ENCODE results near the gene RAMP2.

Gene RAMP2

DNA sequence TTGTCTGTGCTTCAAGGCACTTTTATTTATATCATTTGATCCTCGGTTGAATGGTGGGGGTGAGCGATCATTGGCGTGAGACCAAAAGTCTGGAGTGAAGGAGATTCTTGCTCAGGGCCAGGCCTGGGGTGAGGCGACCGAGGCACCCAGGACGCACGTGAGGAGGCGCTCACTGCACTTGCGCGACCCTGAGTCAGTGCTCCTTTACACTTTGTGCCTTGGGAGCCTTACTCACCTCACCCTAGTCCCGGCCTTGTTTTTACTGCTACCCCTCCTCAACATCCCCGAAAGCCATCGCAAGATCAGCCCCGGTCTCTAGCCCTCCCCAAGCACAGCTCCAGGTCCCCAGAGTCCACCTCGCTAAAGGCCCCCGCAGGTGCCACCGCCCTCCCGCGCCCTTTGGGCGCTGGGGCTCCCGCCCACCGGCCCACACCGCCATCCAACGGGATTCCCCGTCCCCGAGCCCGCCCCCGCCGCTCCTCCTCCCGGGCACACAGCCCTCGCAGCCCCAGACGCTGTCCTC, 16.7 kb upstream of the RAMP2 start (continued):
- TF ChIP-seq ZNF138 (tag by site-specific recombination; IDR thresholded peaks at IDR 0.05; ENCODE audit: borderline replicate concordance) (no peak), BCL11B (tag by site-specific recombination; IDR thresholded peaks at IDR 0.05; ENCODE audit: low read depth) (no peak), ZNF561 (tag by site-specific recombination; IDR thresholded peaks at IDR 0.05; ENCODE audit: borderline replicate concordance) (no peak), ZNF354C (tag by site-specific recombination; IDR thresholded peaks at IDR 0.05; ENCODE audit: borderline replicate concordance, low read depth) (no peak), MYNN (tag by site-specific recombination; IDR thresholded peaks at IDR 0.05; ENCODE audit: borderline replicate concordance) (no peak), ZNF324 (tag by site-specific recombination; IDR thresholded peaks at IDR 0.05) (peak; percentile 68; the same call in 1 of the 2 replicates), ZFHX2 (tag by site-specific recombination; conservative IDR thresholded peaks at IDR 0.05) (peak; percentile 88), ZNF133 (tag by site-specific recombination; IDR thresholded peaks at IDR 0.05) (no peak), SCRT1 (tag by site-specific recombination; IDR thresholded peaks at IDR 0.05; ENCODE audit: borderline replicate concordance) (no peak), ZNF391 (tag by site-specific recombination; IDR thresholded peaks at IDR 0.05; ENCODE audit: borderline replicate concordance, low read depth) (no peak), ZNF112 (tag by site-specific recombination; IDR thresholded peaks at IDR 0.05) (no peak), SETDB1 (IDR thresholded peaks at IDR 0.05; ENCODE audit: insufficient read length, low read length) (no peak), ZNF175 (tag by site-specific recombination; IDR thresholded peaks at IDR 0.05) (no peak), ZFP37 (tag by site-specific recombination; IDR thresholded peaks at IDR 0.05) (0 out of 2 replicates have a peak, but pooled peaks have one; percentile 23), ZNF560 (tag by site-specific recombination; IDR thresholded peaks at IDR 0.05; ENCODE audit: borderline replicate concordance) (no peak), ZNF48 (tag by site-specific recombination; IDR thresholded peaks at IDR 0.05) (no peak), ZNF558 (tag by site-specific recombination; IDR thresholded peaks at IDR 0.05) (no peak), KLF10 (tag by site-specific recombination; IDR thresholded peaks at IDR 0.05) (no peak), ZNF24 (tag by site-specific recombination; IDR thresholded peaks at IDR 0.05) (no peak), SP2 (tag by site-specific recombination; IDR thresholded peaks at IDR 0.05) (peak; percentile 78), ZNF701 (tag by site-specific recombination; IDR thresholded peaks at IDR 0.05) (no peak), ZNF776 (tag by site-specific recombination; IDR thresholded peaks at IDR 0.05; ENCODE audit: borderline replicate concordance) (no peak), ZBTB20 (tag by site-specific recombination; IDR thresholded peaks at IDR 0.05) (peak; percentile 23; the same call in 1 of the 2 replicates), TRIM28 (IDR thresholded peaks at IDR 0.05; ENCODE audit: borderline replicate concordance, low read length) (no peak)
- TF ChIP-seq, protein P1, sequence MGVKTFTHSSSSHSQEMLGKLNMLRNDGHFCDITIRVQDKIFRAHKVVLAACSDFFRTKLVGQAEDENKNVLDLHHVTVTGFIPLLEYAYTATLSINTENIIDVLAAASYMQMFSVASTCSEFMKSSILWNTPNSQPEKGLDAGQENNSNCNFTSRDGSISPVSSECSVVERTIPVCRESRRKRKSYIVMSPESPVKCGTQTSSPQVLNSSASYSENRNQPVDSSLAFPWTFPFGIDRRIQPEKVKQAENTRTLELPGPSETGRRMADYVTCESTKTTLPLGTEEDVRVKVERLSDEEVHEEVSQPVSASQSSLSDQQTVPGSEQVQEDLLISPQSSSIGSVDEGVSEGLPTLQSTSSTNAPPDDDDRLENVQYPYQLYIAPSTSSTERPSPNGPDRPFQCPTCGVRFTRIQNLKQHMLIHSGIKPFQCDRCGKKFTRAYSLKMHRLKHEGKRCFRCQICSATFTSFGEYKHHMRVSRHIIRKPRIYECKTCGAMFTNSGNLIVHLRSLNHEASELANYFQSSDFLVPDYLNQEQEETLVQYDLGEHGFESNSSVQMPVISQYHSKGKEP (tag by site-specific recombination; IDR thresholded peaks at IDR 0.05) = no peak
- TF ChIP-seq, protein P2, sequence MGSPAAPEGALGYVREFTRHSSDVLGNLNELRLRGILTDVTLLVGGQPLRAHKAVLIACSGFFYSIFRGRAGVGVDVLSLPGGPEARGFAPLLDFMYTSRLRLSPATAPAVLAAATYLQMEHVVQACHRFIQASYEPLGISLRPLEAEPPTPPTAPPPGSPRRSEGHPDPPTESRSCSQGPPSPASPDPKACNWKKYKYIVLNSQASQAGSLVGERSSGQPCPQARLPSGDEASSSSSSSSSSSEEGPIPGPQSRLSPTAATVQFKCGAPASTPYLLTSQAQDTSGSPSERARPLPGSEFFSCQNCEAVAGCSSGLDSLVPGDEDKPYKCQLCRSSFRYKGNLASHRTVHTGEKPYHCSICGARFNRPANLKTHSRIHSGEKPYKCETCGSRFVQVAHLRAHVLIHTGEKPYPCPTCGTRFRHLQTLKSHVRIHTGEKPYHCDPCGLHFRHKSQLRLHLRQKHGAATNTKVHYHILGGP (tag by site-specific recombination; IDR thresholded peaks at IDR 0.05) = no peak
- TF ChIP-seq, protein P3, sequence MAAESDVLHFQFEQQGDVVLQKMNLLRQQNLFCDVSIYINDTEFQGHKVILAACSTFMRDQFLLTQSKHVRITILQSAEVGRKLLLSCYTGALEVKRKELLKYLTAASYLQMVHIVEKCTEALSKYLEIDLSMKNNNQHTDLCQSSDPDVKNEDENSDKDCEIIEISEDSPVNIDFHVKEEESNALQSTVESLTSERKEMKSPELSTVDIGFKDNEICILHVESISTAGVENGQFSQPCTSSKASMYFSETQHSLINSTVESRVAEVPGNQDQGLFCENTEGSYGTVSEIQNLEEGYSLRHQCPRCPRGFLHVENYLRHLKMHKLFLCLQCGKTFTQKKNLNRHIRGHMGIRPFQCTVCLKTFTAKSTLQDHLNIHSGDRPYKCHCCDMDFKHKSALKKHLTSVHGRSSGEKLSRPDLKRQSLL (tag by site-specific recombination; IDR thresholded peaks at IDR 0.05) = no peak
- TF ChIP-seq, protein P4, sequence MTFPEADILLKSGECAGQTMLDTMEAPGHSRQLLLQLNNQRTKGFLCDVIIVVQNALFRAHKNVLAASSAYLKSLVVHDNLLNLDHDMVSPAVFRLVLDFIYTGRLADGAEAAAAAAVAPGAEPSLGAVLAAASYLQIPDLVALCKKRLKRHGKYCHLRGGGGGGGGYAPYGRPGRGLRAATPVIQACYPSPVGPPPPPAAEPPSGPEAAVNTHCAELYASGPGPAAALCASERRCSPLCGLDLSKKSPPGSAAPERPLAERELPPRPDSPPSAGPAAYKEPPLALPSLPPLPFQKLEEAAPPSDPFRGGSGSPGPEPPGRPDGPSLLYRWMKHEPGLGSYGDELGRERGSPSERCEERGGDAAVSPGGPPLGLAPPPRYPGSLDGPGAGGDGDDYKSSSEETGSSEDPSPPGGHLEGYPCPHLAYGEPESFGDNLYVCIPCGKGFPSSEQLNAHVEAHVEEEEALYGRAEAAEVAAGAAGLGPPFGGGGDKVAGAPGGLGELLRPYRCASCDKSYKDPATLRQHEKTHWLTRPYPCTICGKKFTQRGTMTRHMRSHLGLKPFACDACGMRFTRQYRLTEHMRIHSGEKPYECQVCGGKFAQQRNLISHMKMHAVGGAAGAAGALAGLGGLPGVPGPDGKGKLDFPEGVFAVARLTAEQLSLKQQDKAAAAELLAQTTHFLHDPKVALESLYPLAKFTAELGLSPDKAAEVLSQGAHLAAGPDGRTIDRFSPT (tag by site-specific recombination; IDR thresholded peaks at IDR 0.05) = peak; percentile 83
- TF ChIP-seq, protein P5, sequence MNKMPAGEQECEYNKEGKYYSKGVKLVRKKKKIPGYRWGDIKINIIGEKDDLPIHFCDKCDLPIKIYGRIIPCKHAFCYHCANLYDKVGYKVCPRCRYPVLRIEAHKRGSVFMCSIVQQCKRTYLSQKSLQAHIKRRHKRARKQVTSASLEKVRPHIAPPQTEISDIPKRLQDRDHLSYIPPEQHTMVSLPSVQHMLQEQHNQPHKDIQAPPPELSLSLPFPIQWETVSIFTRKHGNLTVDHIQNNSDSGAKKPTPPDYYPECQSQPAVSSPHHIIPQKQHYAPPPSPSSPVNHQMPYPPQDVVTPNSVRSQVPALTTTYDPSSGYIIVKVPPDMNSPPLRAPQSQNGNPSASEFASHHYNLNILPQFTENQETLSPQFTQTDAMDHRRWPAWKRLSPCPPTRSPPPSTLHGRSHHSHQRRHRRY (tag by site-specific recombination; IDR thresholded peaks at IDR 0.05) = no peak
- TF ChIP-seq, protein P6, sequence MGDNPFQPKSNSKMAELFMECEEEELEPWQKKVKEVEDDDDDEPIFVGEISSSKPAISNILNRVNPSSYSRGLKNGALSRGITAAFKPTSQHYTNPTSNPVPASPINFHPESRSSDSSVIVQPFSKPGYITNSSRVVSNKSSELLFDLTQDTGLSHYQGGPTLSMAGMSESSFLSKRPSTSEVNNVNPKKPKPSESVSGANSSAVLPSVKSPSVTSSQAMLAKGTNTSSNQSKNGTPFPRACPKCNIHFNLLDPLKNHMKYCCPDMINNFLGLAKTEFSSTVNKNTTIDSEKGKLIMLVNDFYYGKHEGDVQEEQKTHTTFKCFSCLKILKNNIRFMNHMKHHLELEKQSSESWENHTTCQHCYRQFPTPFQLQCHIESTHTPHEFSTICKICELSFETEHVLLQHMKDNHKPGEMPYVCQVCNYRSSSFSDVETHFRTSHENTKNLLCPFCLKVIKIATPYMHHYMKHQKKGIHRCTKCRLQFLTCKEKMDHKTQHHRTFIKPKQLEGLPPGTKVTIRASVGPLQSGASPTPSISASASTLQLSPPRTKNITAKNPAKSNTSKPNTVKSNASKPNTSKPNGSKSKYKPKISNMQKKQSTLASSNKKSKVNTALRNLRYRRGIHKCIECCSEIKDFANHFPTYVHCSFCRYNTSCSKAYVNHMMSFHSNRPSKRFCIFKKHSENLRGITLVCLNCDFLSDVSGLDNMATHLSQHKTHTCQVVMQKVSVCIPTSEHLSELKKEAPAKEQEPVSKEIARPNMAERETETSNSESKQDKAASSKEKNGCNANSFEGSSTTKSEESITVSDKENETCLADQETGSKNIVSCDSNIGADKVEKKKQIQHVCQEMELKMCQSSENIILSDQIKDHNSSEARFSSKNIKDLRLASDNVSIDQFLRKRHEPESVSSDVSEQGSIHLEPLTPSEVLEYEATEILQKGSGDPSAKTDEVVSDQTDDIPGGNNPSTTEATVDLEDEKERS (tag by site-specific recombination; IDR thresholded peaks at IDR 0.05) = no peak

Data from HEK293 (cell line).